H1 (cell line): ENCODE measurements around the gene RABGGTA.

Experiments
- BRCA1 ChIP-seq: IDR thresholded peaks from 2 replicates; pipeline ENCODE4 v1.6.1; 2012; ENCODE audit warnings: low read depth, low read length, improper control_type of control experiment
- GABPA ChIP-seq: IDR thresholded peaks from 2 replicates; pipeline ENCODE4 v1.6.1; 2011; ENCODE audit warnings: mild to moderate bottlenecking, low read length, moderate library complexity, borderline replicate concordance; ENCODE audit not compliant: insufficient read depth
- JUND ChIP-seq: IDR thresholded peaks from 2 replicates; pipeline ENCODE4 v1.6.1; 2011; ENCODE audit warnings: mild to moderate bottlenecking, improper control_type of control experiment, low read length
- POLR2A ChIP-seq, 2 experiments: IDR thresholded peaks; 1 replicate in 1 of 2; 2 replicates in 1 of 2; pipeline ENCODE4 v1.6.1; 2011; ENCODE audit warnings: low read depth in 2 of 2, low read length in 2 of 2, mild to moderate bottlenecking in 2 of 2; ENCODE audit errors: control extremely low read depth in 1 of 2
- POLR2AphosphoS5 ChIP-seq: IDR thresholded peaks from 2 replicates; pipeline ENCODE4 v1.6.1; 2011; ENCODE audit warnings: low read depth, low read length
- SIX5 ChIP-seq: IDR thresholded peaks from 2 replicates; pipeline ENCODE4 v1.6.1; 2011; ENCODE audit warnings: mild to moderate bottlenecking, low read depth, low read length
- TAF7 ChIP-seq: optimal IDR thresholded peaks from 2 replicates; pipeline ENCODE3; 2011; ENCODE audit warnings: low read depth, mild to moderate bottlenecking, inconsistent platforms, low read length, moderate library complexity, borderline replicate concordance
- TF ChIP-seq, protein P1 (sequence below), 3 experiments: IDR thresholded peaks; 1 replicate in 2 of 3; 2 replicates in 1 of 3; pipeline versions ENCODE4 v1.5.1 to v1.6.1; 2011; ENCODE audit warnings: low read length in 3 of 3, mild to moderate bottlenecking in 3 of 3, inconsistent platforms in 2 of 3, low read depth in 1 of 3, moderate library complexity in 1 of 3; ENCODE audit not compliant: insufficient read depth in 1 of 3; ENCODE audit errors: control extremely low read depth in 1 of 3
- TF ChIP-seq, protein P2 (sequence below): IDR thresholded peaks from 2 replicates; pipeline ENCODE4 v1.6.1; 2012; ENCODE audit warnings: inconsistent platforms

GRCh38 chr14:24269910-24270536 is 1.4 kb downstream of the RABGGTA start:
- TF ChIP-seq BRCA1: no peak
- TF ChIP-seq, protein P1, sequence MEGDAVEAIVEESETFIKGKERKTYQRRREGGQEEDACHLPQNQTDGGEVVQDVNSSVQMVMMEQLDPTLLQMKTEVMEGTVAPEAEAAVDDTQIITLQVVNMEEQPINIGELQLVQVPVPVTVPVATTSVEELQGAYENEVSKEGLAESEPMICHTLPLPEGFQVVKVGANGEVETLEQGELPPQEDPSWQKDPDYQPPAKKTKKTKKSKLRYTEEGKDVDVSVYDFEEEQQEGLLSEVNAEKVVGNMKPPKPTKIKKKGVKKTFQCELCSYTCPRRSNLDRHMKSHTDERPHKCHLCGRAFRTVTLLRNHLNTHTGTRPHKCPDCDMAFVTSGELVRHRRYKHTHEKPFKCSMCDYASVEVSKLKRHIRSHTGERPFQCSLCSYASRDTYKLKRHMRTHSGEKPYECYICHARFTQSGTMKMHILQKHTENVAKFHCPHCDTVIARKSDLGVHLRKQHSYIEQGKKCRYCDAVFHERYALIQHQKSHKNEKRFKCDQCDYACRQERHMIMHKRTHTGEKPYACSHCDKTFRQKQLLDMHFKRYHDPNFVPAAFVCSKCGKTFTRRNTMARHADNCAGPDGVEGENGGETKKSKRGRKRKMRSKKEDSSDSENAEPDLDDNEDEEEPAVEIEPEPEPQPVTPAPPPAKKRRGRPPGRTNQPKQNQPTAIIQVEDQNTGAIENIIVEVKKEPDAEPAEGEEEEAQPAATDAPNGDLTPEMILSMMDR (IDR thresholded peaks at IDR 0.05; ENCODE audit: control extremely low read depth in 1 of 3, insufficient read depth in 1 of 3, low read depth in 1 of 3, low read length in 3 of 3): no peak
- no peak for TF ChIP-seq TAF7
- TF ChIP-seq, protein P2, sequence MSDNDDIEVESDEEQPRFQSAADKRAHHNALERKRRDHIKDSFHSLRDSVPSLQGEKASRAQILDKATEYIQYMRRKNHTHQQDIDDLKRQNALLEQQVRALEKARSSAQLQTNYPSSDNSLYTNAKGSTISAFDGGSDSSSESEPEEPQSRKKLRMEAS: no peak
- TF ChIP-seq POLR2A (IDR thresholded peaks at IDR 0.05; ENCODE audit: control extremely low read depth in 1 of 2, low read depth in 2 of 2, low read length in 2 of 2): no peak
- TF ChIP-seq POLR2AphosphoS5: no peak
- no peak for TF ChIP-seq GABPA
- TF ChIP-seq SIX5: no peak
- no peak for TF ChIP-seq JUND
